Measurements from ENCODE around the gene CCDC175.

Gene CCDC175

DNA sequence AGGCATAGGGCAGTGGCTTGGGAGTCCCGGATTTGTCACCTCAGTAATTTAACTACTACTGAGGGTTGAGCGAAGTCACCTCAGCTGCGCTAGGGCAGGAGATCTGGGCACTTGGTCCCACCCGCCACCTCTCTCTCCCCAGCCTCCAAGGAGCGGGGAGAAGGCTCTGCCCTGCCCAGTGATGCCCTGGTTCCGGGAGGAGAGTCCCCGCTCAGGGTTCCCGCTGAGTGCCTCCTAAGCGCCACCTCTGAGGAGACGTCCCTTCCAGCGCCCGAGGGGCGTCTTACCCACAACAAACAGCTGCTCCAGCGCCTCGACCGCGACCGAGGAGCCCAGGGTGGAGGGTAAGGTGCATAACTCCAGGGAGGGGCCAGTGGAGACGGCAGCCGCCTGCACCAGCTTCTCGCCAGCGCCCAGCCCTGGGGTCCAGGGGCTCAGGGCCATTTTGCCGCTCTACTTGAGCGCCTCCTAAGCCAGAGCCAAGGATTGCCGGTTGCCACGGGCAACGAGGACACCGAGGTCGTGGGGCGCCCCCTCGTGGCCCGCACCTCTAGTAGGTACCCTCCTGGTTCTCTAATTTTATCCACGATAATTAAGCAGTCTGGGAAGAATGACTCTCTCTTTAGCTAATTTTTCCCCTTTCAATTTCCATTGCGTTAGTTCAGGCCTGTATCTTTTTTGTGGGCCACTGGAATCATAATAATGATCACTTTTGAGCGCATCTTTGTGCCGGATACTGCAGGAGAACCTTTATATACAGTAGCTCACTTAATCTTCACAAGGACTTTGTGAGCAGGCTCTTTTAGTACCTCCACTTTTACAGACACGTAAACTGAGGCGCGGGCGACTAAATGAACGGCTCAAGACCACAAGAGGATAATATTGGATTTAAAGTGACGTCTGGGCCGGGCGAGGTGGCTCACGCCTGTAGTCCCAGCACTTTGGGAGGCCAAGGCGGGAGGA, at the start of gene CCDC175:
Gene CCDC175, minus strand, starts transcription at position 481 of the 963 bp plus-strand sequence. Its CDS starts 37 bp downstream, at position 444.
- peak; percentile 92 for DNase-seq

DNA sequence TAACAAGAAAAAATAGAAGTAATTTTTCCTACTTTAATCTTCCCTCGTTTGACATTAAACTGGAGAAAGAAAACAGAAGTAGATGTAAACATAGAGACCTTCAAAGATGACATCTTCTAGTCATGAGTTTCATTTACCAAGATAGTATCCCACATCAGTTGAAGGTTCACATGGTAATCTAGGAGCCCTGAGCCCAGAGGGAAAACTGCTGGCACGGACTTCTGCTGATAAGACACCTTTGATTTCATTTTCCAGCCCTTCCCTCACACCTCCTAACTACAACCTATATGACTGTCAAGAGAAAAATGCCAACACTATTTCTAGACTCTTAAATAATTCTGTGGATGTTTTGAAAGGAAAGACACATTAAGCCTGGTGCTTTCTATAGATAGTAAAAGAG, 46.0 kb upstream of the CCDC175 start:
- no peak for DNase-seq

DNA sequence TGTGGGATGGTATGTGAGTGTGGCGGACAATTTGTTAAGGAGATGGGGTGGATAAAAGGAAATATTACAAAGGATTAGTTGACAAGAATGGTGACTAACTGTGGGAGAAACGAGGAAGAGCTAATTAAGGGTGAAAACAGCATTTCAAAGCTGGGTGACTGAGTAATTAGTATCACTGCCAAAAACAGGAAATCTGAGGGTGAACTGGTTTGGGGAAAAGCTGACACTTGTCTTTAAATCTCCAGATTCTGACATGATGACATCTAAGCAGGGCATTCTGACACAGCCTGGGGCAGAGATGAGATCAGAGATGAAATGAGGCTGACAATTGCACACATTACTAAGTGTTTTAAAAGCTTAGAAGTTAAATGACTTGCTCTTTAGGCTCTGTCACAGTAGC, 42.4 kb upstream of the CCDC175 start:
- DNase-seq = no peak

DNA sequence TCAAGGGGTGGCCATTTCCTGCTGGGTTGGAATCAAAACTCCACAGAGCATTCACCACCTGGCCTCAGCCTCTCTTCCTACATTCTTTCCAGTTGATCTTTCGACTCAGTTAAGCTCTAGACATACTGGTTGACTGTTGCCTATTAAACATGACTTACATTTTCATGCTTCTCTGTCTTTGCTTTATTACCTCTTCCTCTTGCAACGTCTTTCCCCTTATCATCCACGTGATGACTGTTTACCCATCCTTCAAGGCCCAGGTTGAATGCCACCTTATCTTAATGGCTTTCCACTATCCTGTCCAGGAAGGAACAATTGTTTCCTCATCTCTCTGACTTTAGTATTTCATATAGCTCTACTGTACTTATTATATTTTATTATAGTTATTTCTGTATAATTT, 24.4 kb upstream of the CCDC175 start:
- no peak for DNase-seq

DNA sequence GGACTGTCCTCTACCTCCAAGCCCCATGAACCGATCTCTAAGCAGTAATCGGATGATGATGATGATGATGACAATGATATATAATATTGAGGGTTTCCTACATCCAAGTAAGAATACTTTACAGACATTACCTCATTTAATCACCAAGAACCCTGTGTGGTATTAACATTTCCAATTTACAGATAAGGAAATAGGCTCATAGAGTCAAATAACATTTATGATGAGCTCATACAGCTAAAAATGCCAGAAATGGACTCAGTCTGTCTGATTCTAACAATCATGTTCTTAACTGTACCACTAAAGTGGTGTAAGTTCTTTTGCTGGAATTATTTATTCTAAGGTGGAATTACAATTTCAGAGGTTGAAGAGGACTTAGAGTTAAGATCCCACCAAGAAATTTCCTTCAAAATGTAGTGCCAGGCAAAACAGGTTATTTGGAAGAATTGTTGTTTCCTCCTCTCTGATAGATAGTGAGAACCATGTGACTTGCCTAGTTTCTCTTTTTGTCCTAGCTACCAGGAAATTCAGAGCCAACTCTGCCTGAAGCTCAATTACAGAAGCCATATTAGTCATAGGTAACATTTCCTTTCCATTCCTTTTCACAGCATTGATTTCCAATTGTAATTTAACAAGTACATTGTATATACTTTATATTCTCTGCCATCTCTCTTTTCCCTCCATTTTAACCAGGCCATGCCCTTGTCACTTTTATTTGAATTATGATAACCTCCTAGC, 23.8 kb upstream of the CCDC175 start:
- DNase-seq = no peak

DNA sequence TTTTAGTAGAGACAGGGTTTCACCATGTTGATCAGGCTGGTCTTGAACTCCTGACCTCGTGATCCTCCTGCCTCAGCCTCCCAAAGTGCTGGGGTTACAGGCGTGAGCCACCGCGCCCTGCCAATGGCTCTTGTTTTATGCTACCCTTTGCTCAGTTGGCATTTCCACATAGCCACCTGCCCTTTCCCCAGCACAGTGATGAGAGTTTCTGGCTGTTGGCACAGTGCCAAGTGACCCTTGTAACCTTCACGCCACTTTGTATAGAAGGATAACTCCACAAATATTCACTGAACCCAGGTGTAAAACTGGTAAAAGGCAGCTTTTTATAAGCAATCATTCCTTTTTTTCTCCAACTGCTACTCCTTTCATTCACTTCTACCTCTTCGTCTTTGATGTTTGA, 18.5 kb upstream of the CCDC175 start:
- no peak for DNase-seq

DNA sequence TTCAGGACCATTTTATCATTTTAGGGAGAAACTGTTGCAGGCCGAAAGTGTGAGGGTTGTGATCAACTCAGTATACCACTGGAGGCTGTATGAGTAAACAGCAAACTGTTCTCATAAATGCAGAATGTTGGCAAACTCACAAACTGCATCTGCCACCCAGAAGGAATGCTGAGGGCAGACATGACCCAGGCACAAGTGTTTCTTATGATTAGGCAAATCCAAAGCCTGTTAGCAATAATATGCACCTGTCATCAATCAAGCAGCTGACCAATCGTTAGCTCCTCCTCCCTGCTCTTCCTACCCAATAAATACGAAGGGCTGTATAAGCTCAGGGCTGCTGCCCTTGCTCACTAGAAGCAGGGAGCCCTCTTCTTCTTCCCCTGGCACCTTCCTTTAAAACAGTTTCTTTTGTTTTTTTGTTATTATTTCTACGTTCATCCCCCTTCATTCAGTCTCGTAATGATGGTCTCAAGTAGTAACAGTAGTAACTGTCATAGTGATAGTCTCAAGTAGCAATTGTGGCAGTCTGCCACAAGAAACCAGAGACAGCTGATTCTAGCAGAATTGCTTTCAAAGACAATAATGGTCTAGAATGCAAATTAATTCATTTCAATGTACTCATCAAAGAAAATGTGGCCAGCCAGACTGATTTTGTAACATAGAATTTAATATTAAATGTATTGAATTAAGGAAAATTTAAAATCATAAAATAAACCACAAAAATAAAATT, 15.2 kb upstream of the CCDC175 start:
- DNase-seq = no peak

DNA sequence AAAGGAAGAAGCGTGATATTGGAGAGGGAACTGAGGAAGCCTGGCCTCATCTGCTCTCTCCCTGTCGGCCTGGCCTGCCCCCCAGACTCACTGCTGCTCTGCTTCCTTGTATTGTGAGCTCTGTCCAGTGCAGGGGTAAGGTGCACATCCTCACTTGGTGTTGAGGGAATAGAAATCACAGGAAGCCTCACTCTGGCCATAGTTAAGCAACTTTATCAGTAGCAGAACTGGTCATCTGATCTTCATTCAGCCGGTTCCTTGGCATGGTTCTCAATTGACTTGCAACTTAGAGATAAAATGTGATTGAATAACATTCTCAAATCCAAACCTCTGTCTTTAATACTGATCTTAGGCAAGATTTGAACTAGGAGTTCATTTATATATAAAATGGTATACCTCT, 11.5 kb upstream of the CCDC175 start:
- DNase-seq = no peak

DNA sequence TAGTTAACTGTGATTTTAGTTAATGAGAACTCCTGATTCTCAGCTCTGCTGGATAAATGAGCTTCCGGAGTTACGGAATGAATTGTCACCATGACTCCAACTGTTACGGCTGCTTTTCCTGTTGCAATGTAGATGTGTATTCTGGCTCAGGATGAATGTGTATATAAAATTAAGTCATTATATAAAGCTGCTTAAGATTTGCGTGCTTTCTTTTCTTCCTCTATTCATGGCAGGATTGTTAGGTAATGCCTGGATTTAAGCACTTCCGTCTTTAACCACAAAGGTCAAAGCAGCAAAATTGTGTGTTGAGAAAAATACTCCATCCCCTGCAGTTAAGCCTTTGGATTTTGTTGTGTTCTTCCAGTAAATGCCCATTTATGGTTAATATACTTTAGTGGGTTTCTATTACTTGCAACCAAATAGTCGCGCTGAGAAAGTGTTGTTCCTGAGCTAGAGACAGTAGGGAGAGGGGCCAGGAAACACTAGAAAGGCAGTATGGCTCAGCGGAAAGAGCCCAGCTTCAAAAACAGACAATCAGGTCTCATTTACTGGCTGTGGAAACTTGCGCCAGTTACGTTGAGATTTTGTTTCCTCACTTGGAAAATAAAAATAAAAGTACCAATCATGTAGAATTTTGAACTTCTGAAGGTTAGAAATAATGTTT, 9.4 kb upstream of the CCDC175 start:
- DNase-seq = no peak

DNA sequence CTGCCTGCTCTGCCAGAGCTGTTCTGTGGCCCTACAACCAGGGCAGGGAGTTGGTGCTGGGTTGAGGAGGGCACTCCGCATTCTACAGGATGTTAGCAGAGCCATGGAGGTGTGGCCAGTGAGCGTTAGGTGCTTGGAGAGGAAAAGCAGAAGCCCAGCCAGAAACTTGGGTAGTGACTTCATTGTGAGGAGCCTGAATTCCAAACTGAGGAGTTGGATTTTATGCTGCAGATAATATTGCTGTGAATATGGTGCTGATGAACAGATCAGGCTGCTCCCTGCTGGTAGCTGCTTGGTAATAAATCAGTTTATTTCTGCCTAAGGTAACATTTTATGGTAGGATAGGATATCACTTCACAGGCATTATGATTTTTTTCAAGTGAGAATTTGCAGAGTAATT, 7.1 kb upstream of the CCDC175 start:
- no peak for DNase-seq

DNA sequence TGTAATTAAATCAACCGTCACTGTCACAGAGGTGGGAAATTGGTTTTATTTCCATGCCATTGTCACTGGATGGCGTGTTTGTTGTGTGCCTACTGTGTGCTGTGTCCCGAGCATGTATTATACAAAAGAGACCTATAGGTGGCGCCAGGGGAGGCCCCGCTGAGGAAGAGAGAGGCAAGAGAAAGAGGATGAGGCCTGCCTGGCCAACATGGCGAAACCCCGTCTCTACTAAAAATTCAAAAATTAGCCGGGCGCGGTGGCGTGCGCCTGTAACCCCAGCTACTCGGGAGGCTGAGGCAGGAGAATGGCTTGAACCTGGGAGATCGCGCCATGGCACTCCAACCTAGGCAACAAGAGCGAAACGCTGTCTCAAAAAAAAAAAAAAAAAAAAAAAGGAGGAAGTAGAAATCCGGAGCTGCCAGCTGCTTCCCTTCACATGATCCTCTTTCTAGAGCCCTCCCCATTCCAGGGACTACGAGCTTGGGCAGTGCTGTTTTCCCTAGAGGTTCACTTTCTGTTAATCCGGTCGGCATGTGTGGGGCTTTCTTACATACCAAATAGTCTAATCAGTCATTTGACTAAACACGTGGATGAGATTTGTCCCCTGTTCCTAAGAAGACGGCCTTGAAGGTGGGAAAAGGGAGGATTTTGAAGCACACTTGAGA, 6.4 kb upstream of the CCDC175 start:
- DNase-seq = no peak

DNA sequence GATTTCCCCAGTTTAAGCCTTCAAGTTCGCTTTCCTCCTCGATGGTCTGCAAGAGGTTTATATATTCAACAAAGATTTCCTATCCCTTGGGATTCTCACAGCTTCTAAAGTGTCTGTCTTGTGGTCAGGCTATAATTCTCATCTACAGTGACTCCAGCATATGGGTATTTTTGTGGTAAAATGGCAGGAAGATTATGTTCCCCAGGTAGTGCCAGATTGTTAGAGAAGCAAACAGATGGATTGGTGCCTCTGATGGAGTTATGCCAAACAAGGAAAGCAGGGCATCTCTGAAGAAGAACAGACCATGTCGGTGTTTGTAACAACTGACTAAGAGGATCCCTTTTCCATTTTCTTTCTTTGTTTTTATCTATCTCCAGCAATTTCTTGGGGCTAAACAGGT, 5.5 kb upstream of the CCDC175 start:
- no peak for DNase-seq

DNA sequence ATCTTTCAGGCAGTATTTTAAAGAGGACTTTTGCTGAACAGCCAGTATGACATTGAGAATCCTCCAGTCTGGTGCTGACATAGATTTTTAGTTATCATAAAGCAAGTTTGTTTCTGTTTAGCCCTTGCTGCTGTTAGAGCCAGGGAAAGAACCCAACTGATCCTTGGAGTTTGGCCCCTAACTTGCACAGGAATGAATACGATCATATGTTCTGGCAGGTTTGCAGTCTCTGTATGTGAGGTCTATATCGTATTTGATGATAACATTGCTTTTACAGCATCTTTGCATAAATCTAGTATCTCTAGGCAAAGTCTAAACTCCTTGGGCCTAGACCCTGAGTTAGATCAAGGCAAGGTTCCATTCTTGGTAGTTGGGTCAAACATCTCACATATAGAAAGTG, 4.3 kb upstream of the CCDC175 start:
- no peak for DNase-seq

DNA sequence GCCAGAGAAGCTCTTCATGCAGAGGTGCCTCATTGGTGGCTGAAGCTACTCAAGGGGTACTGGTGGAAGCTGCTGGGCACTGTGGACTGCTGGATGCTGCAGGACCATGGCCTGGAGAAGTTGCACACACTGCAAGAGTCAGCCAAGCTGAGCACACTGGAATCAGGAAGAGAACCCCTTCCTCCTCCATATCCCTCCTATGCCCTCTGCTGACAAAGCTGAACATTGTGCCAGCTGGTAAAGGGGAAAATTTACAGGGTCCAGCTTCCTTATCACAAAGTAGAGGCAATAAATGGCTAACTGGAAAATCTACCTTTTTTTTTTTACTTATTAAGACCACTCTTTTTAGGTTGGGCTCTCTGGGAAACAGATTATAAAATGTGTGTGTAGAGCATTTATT, 6.5 kb downstream of the CCDC175 start:
- DNase-seq = no peak

DNA sequence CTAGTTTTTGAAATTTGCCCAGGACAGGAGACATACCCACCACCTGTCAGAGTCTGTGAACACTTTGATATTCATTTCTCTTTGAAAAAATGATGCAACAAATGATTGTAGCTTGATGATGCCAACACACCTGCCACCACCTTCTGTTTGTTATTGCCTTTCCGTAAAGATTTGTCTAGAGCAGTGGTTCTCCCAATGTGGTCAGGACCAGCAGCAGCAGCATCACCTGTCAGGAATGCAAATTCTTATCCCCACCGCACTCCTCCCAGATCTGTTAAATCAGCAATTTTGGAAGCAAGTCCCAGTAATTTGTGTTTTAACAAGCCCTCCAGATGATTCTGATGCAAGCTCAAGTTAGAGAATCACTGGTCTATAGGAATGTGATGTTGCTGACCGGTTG, 9.9 kb downstream of the CCDC175 start:
- no peak for DNase-seq

DNA sequence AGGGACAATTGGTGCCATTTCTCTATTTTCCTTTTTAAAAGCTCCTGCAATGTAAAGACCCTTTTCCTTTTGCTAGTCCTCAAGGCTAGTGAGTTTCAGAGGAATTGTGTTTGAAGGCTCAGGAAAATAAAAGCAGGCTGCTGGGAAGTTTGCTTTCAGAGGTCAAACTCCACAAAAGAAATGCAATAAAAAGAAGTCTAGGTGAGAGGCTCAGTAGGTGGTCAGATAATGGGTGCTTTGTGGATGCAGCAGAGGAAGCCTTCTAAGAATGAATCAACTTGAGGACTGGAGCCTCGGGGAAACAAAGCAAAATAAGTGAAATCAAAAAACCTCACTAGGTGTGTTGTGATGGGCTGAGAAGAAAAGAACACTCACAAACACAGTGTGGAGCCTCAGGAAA, 10.3 kb downstream of the CCDC175 start:
- DNase-seq = no peak

DNA sequence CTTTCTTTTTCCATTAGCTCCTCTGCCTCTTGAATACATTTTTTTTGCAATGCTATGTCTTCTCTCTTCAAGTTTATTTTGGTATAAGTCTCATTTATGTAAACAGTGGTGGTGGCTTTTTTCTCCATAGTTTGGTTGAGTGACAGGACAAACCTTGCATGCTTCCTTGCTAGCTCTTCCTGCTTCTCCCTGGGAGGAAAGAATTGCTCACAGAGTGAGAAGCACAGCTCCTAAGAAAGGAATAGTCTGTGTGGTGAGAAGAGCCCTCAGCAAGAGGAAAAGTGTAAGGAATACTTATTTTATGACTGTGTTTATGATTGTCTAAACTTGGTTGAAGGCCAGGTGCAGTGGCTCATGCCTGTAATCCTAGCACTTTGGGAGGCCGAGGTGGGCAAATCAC, 11.5 kb downstream of the CCDC175 start:
- DNase-seq = no peak

DNA sequence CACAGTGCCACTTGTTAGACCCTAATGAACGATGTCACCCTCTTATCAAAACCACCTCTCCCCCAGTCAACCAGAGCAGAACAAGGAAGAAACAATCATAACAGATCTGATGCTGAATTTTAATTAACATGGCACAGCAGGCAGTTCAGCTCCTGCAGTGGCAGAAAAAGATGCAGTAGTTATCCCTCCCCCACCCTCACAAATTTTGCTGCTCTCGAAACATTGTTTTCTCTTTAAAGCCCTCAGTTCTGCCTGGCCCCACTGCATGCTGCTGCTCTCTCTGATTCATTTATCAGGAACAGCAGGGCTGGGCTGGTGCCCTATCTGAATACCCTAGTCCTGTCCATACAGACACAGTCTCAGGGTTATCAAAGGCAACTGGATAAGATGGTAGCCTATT, 12.2 kb downstream of the CCDC175 start:
- DNase-seq = no peak

DNA sequence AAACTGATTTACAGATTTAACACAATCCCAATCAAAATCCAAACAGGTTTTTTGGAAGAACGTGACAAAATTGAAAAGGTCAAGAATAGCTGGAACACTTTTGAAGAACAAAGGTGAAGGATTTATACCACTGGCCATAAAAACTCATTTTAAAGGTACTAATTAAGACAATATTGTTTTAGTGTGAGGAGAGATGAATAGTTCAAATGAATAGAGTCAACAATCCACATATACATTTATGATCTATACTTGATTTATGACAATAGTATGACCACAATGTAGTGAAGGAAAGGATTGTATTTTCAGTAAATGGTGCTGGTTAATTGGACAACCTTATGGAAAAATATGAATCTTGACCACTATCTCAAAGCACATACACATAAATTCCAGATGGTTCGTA, 29.3 kb downstream of the CCDC175 start:
- no peak for DNase-seq

DNA sequence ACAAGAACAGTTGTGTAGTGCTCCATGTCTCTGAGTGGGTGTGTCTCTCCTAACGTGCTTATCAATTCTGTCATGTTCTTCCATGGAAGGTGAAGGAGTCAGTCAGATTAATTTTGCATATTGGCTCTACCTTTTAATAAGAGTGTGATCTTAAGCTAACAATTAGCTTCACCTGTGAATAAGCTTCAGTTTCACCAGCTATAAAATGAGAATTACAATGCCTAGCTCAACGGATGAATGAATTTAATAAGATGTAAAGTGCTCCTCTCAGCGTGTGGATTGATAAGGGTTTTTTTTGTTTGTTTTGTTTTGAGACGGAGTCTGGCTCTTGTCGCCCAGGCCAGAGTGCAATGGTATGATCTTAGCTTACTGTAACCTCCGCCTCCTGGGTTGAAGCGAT, 32.7 kb downstream of the CCDC175 start:
- DNase-seq = no peak

DNA sequence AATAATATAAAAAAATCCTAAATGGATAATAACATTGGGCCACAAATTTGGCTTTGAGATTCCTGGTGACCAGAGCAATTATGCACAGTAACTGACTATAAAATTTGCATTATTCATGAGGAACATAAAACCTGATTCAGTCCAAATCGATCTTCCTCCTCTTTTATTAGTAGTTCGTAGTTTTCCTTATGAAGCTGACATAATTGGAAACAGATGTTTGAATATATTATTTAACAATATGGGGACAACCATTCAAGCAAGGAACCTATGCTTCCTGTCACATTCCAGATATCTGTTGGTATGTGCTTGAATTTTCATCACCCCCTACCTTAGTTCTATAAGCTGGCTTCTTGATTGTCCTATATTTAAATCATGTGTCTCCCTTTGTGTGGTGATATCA, 34.9 kb downstream of the CCDC175 start:
- DNase-seq = no peak

DNA sequence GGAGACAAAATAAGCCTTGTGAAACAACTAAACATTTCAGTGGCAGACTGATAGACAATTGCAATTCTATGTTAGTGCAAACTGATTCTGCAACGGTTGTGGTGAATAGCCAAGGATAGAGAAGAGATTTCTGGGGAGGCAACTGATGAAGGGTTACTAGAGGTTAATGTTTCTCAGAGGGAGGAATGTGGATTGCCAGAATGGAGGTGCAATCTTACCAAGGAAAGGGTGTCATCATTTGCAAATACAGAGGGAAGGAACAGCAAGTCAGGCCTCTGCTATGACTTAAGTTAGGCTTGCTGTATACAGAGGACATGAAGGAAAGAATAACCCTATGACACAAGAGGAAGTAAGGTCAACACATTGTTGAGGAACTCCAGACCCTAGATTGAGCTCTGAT, 35.8 kb downstream of the CCDC175 start:
- no peak for DNase-seq

Measured in activated effector memory CD4-positive, alpha-beta T cell treated with anti-CD3 and anti-CD28 coated beads, Interleukin-2, amount 50 U/mL, for 16 hours (primary cell).